HCT116 (cell line): Measurements from ENCODE around the gene C4orf51.

Experiments used
- ATF3 ChIP-seq: IDR thresholded peaks from 2 replicates; pipeline ENCODE4 v1.6.1; 2012
- CTCF ChIP-seq, 3 experiments: fragments of 200-600 bp in 1 of 3; sonication (generic) in 1 of 3; IDR thresholded peaks in 2 of 3; conservative IDR thresholded peaks in 1 of 3; 2 replicates each; pipeline ENCODE4 v1.5.1; 2012 to 2017; ENCODE audit warnings: low read depth in 2 of 3, low read length in 2 of 3, antibody characterized with exemption in 1 of 3, borderline replicate concordance in 1 of 3, control low read depth in 1 of 3, mild to moderate bottlenecking in 1 of 3, mixed read lengths in 1 of 3, mixed run types in 1 of 3, moderate library complexity in 1 of 3; ENCODE audit not compliant: insufficient read depth in 1 of 3
- EZH2 ChIP-seq: fragments of 200-600 bp; sonication (generic); IDR thresholded peaks from 2 replicates; pipeline ENCODE4 v1.6.1; 2017; ENCODE audit warnings: antibody characterized with exemption, mixed run types
- EZH2phosphoT487 ChIP-seq: fragments of 200-600 bp; IDR thresholded peaks from 2 replicates; pipeline ENCODE4 v1.6.1; 2018; ENCODE audit warnings: antibody characterized with exemption, borderline replicate concordance
- MAX ChIP-seq: IDR thresholded peaks from 2 replicates; pipeline ENCODE4 v1.6.1; 2012
- POLR2A ChIP-seq: IDR thresholded peaks from 2 replicates; pipeline ENCODE4 v1.7.0; 2011; ENCODE audit warnings: borderline replicate concordance; ENCODE audit not compliant: insufficient read depth, insufficient read length; ENCODE audit errors: extremely low read depth
- POLR2AphosphoS5 ChIP-seq: IDR thresholded peaks from 2 replicates; pipeline ENCODE4 v1.6.1; 2011; ENCODE audit warnings: mild to moderate bottlenecking, low read depth, low read length, moderate library complexity
- SP1 ChIP-seq: IDR thresholded peaks from 2 replicates; pipeline ENCODE4 v1.6.1; 2012; ENCODE audit warnings: low read depth
- SRF ChIP-seq: IDR thresholded peaks from 2 replicates; pipeline ENCODE4 v1.6.1; 2012; ENCODE audit warnings: low read depth
- TCF7L2 ChIP-seq: IDR thresholded peaks from 2 replicates; pipeline ENCODE4 v1.7.0; 2011; ENCODE audit warnings: borderline replicate concordance, inconsistent platforms; ENCODE audit not compliant: insufficient read depth, insufficient read length; ENCODE audit errors: extremely low read depth
- YY1 ChIP-seq: IDR thresholded peaks from 2 replicates; pipeline ENCODE4 v1.6.1; 2011; ENCODE audit warnings: low read length, low read depth, moderate library complexity, mild to moderate bottlenecking; ENCODE audit not compliant: insufficient replicate concordance; ENCODE audit errors: extremely low read depth
- ZFX ChIP-seq: fragments of 450-650 bp; IDR thresholded peaks from 2 replicates; pipeline ENCODE4 v1.6.1; 2017
- TF ChIP-seq, protein P1 (sequence below): IDR thresholded peaks from 2 replicates; pipeline ENCODE4 v1.6.1; 2012; ENCODE audit warnings: low read depth

- TF ChIP-seq CTCF (IDR thresholded peaks at IDR 0.05 in 2 of 3, conservative IDR thresholded peaks at IDR 0.05 in 1 of 3; ENCODE audit: borderline replicate concordance in 1 of 3, insufficient read depth in 1 of 3, low read depth in 2 of 3, low read length in 2 of 3) (no peak), MAX (no peak), SP1 (no peak), POLR2A (no peak), YY1 (no peak), ZFX (no peak), POLR2AphosphoS5 (no peak), TCF7L2 (no peak), EZH2 (no peak), EZH2phosphoT487 (no peak), SRF (no peak), ATF3 (no peak)
- TF ChIP-seq, protein P1, sequence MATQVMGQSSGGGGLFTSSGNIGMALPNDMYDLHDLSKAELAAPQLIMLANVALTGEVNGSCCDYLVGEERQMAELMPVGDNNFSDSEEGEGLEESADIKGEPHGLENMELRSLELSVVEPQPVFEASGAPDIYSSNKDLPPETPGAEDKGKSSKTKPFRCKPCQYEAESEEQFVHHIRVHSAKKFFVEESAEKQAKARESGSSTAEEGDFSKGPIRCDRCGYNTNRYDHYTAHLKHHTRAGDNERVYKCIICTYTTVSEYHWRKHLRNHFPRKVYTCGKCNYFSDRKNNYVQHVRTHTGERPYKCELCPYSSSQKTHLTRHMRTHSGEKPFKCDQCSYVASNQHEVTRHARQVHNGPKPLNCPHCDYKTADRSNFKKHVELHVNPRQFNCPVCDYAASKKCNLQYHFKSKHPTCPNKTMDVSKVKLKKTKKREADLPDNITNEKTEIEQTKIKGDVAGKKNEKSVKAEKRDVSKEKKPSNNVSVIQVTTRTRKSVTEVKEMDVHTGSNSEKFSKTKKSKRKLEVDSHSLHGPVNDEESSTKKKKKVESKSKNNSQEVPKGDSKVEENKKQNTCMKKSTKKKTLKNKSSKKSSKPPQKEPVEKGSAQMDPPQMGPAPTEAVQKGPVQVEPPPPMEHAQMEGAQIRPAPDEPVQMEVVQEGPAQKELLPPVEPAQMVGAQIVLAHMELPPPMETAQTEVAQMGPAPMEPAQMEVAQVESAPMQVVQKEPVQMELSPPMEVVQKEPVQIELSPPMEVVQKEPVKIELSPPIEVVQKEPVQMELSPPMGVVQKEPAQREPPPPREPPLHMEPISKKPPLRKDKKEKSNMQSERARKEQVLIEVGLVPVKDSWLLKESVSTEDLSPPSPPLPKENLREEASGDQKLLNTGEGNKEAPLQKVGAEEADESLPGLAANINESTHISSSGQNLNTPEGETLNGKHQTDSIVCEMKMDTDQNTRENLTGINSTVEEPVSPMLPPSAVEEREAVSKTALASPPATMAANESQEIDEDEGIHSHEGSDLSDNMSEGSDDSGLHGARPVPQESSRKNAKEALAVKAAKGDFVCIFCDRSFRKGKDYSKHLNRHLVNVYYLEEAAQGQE: no peak
Measured at GRCh38 chr4:145781351-145781750, 101.4 kb downstream of the C4orf51 start.
